HCT116 (cell line): ENCODE results near the gene CDYL. TPM values are rescaled to one million over a fixed set of nuclear protein-coding genes. Genes with fewer than 3 reads are reported as not detected.

ENCODE experiments used
- ATAC-seq: fragments of 200-7000 bp; cut with Tn5 transposase; 2 replicates; pipeline ENCODE4 v1.9.1; 2020; ENCODE audit warnings: mild to moderate bottlenecking, moderate library complexity
- BruUV-seq: library from RNA; stranded (reverse); fragments of 400-500 nt; replicated peaks from 2 replicates; lab custom pipeline; 2021; lab: Mats Ljungman, UMichigan
- CTCF ChIA-PET: fragments of 300-600 bp; sonication (Branson Sonifier 250); formaldehyde crosslinking; loops from one replicate; lab custom pipeline; 2021; ENCODE audit warnings: antibody characterized with exemption; lab: Charles Lee
- POLR2A ChIA-PET: fragments of 300-600, 350-600 bp; sonication (Branson Sonifier 250); formaldehyde crosslinking; loops from one replicate; lab custom pipeline; 2021; ENCODE audit warnings: antibody characterized with exemption; lab: Charles Lee
- RAD21 ChIA-PET, 2 experiments: fragments of 300-600 bp; sonication (Branson Sonifier 250); formaldehyde crosslinking; loops; one replicate each; lab custom pipeline; 2023; ENCODE audit warnings: low total read pairs in 2 of 2; ENCODE audit not compliant: uncharacterized antibody in 2 of 2, unreplicated experiment in 2 of 2, low non-redundant PET in 1 of 2; lab: Charles Lee
- DNase-seq: peaks from one replicate; pipeline ENCODE4 v3.0.0-alpha.2; 2010; ENCODE audit warnings: low read depth, low spot score
- H2AFZ ChIP-seq: fragments of 200-600 bp; shearing (Covaris generic), sonication (generic); 2 replicates; pipeline ENCODE4 v1.6.1; 2017; ENCODE audit warnings: low read depth, mixed run types, mixed read lengths, antibody characterized with exemption, low read length; ENCODE audit not compliant: poor library complexity, severe bottlenecking
- H3K27ac ChIP-seq: 2 replicates; pipeline ENCODE4 v1.5.1; 2012; ENCODE audit warnings: low read depth, low read length
- H3K27me3 ChIP-seq: fragments of 200-600 bp; sonication (generic); 2 replicates; pipeline ENCODE4 v1.6.1; 2016; ENCODE audit warnings: mixed run types, low read length, mixed read lengths; ENCODE audit not compliant: insufficient read depth
- H3K36me3 ChIP-seq, 2 experiments: fragments of 200-500 bp in 1 of 2; fragments of 200-600 bp in 1 of 2; sonication (Bioruptor generic) in 1 of 2; sonication (generic) in 1 of 2; 2 replicates each; pipeline versions ENCODE4 v1.5.1 to v1.6.1; 2014 to 2016; ENCODE audit warnings: low read length in 2 of 2, inconsistent platforms in 1 of 2, mixed read lengths in 1 of 2, mixed run types in 1 of 2; ENCODE audit not compliant: insufficient read depth in 2 of 2, control insufficient read depth in 1 of 2
- H3K4me1 ChIP-seq, 2 experiments: fragments of 200-600 bp in 1 of 2; sonication (generic) in 1 of 2; 2 replicates each; pipeline versions ENCODE4 v1.5.1 to v1.6.1; 2012 to 2017; ENCODE audit warnings: low read length in 2 of 2, inconsistent platforms in 1 of 2, mild to moderate bottlenecking in 1 of 2, mixed read lengths in 1 of 2, mixed run types in 1 of 2, moderate library complexity in 1 of 2; ENCODE audit not compliant: insufficient read depth in 2 of 2, control insufficient read depth in 1 of 2
- H3K4me2 ChIP-seq: fragments of 200-600 bp; sonication (generic); 2 replicates; pipeline ENCODE4 v1.6.1; 2017; ENCODE audit warnings: mixed run types, low read length, mixed read lengths
- H3K4me3 ChIP-seq, 2 experiments: fragments of 200-600 bp in 1 of 2; sonication (generic) in 1 of 2; replicated peaks in 1 of 2; 2 replicates each; pipeline ENCODE4 v1.5.1; 2011 to 2016; ENCODE audit warnings: low read length in 2 of 2, control low read depth in 1 of 2, low read depth in 1 of 2, mild to moderate bottlenecking in 1 of 2, mixed read lengths in 1 of 2, mixed run types in 1 of 2
- H3K79me2 ChIP-seq: fragments of 200-600 bp; sonication (generic); 2 replicates; pipeline ENCODE4 v1.6.1; 2017; ENCODE audit warnings: mild to moderate bottlenecking, mixed run types, low read length, moderate library complexity, mixed read lengths; ENCODE audit not compliant: insufficient read depth
- H3K9ac ChIP-seq: fragments of 200-600 bp; sonication (generic); 2 replicates; pipeline ENCODE4 v1.6.1; 2016; ENCODE audit warnings: low read length, mixed read lengths
- H3K9me2 ChIP-seq: fragments of 200-600 bp; sonication (generic), shearing (Covaris generic); 2 replicates; pipeline ENCODE4 v1.6.1; 2017; ENCODE audit warnings: mixed run types, mild to moderate bottlenecking, moderate library complexity; ENCODE audit not compliant: insufficient read depth
- H3K9me3 ChIP-seq, 2 experiments: fragments of 200-500 bp in 1 of 2; fragments of 200-600 bp in 1 of 2; sonication (Bioruptor generic) in 1 of 2; sonication (generic) in 1 of 2; 2 replicates each; pipeline ENCODE4 v1.6.1; 2014 to 2017; ENCODE audit warnings: low read length in 2 of 2, mixed read lengths in 2 of 2, inconsistent platforms in 1 of 2, low read depth in 1 of 2, mild to moderate bottlenecking in 1 of 2, mixed run types in 1 of 2, moderate library complexity in 1 of 2; ENCODE audit not compliant: control insufficient read depth in 1 of 2, insufficient read depth in 1 of 2
- H4K20me1 ChIP-seq: fragments of 200-600 bp; sonication (generic), shearing (Covaris generic); 2 replicates; pipeline ENCODE4 v1.6.1; 2017; ENCODE audit warnings: mixed run types, mild to moderate bottlenecking, moderate library complexity; ENCODE audit not compliant: insufficient read depth
- CBX3 ChIP-seq: IDR thresholded peaks from 2 replicates; pipeline ENCODE4 v1.6.1; 2012; ENCODE audit warnings: low read depth
- CEBPB ChIP-seq: IDR thresholded peaks from 2 replicates; pipeline ENCODE4 v1.6.1; 2012; ENCODE audit warnings: low read depth
- EGR1 ChIP-seq: IDR thresholded peaks from 2 replicates; pipeline ENCODE4 v1.6.1; 2012; ENCODE audit warnings: low read depth
- ELF1 ChIP-seq: IDR thresholded peaks from 2 replicates; pipeline ENCODE4 v1.6.1; 2012; ENCODE audit warnings: low read depth, borderline replicate concordance
- EZH2 ChIP-seq: fragments of 200-600 bp; sonication (generic); IDR thresholded peaks from 2 replicates; pipeline ENCODE4 v1.6.1; 2017; ENCODE audit warnings: antibody characterized with exemption, mixed run types
- EZH2phosphoT487 ChIP-seq: fragments of 200-600 bp; IDR thresholded peaks from 2 replicates; pipeline ENCODE4 v1.6.1; 2018; ENCODE audit warnings: antibody characterized with exemption, borderline replicate concordance
- FOSL1 ChIP-seq: IDR thresholded peaks from 2 replicates; pipeline ENCODE4 v1.6.1; 2012; ENCODE audit warnings: low read depth
- JUND ChIP-seq: IDR thresholded peaks from 2 replicates; pipeline ENCODE4 v1.6.1; 2012
- POLR2A ChIP-seq: IDR thresholded peaks from 2 replicates; pipeline ENCODE4 v1.7.0; 2011; ENCODE audit warnings: borderline replicate concordance; ENCODE audit not compliant: insufficient read depth, insufficient read length; ENCODE audit errors: extremely low read depth
- POLR2AphosphoS5 ChIP-seq: IDR thresholded peaks from 2 replicates; pipeline ENCODE4 v1.6.1; 2011; ENCODE audit warnings: mild to moderate bottlenecking, low read depth, low read length, moderate library complexity
- RAD21 ChIP-seq: IDR thresholded peaks from 2 replicates; pipeline ENCODE4 v1.6.1; 2012; ENCODE audit warnings: low read depth, mild to moderate bottlenecking
- SIN3A ChIP-seq: IDR thresholded peaks from 2 replicates; pipeline ENCODE4 v1.6.1; 2012; ENCODE audit warnings: low read depth
- SP1 ChIP-seq: IDR thresholded peaks from 2 replicates; pipeline ENCODE4 v1.6.1; 2012; ENCODE audit warnings: low read depth
- SRF ChIP-seq: IDR thresholded peaks from 2 replicates; pipeline ENCODE4 v1.6.1; 2012; ENCODE audit warnings: low read depth
- TCF7L2 ChIP-seq: IDR thresholded peaks from 2 replicates; pipeline ENCODE4 v1.7.0; 2011; ENCODE audit warnings: borderline replicate concordance, inconsistent platforms; ENCODE audit not compliant: insufficient read depth, insufficient read length; ENCODE audit errors: extremely low read depth
- YY1 ChIP-seq: IDR thresholded peaks from 2 replicates; pipeline ENCODE4 v1.6.1; 2011; ENCODE audit warnings: low read length, low read depth, moderate library complexity, mild to moderate bottlenecking; ENCODE audit not compliant: insufficient replicate concordance; ENCODE audit errors: extremely low read depth
- ZBTB33 ChIP-seq: IDR thresholded peaks from 2 replicates; pipeline ENCODE4 v1.6.1; 2011; ENCODE audit warnings: mild to moderate bottlenecking, low read length, moderate library complexity; ENCODE audit not compliant: insufficient replicate concordance; ENCODE audit errors: extremely low read depth
- ZFX ChIP-seq: fragments of 450-650 bp; IDR thresholded peaks from 2 replicates; pipeline ENCODE4 v1.6.1; 2017
- ZNF274 ChIP-seq: fragments of 200-500 bp; sonication (Bioruptor generic); IDR thresholded peaks from 2 replicates; pipeline ENCODE4 v1.6.1; 2014; ENCODE audit warnings: mild to moderate bottlenecking, low read depth, low read length, inconsistent platforms
- intact Hi-C: fragments of 100-400 bp; cut with micrococcal nuclease; formaldehyde crosslinking; loops from 2 replicates; pipeline ENCODE4 v1.10.0; 2022
- total RNA-seq: library from RNA; stranded (reverse); gene quantifications from one replicate; pipeline ENCODE4 v1.2.1, GENCODE V29; 2021; ENCODE audit not compliant: unreplicated experiment
- TF ChIP-seq, protein P1 (sequence below): IDR thresholded peaks from 2 replicates; pipeline ENCODE4 v1.6.1; 2012
- TF ChIP-seq, protein P2 (sequence below): IDR thresholded peaks from 2 replicates; pipeline ENCODE4 v1.6.1; 2012
- TF ChIP-seq, protein P3 (sequence below): IDR thresholded peaks from 2 replicates; pipeline ENCODE4 v1.6.1; 2012; ENCODE audit warnings: low read depth

Gene CDYL
- total RNA-seq, 1 experiment from 2014 or later: 42.6 TPM

GRCh38 chr6:5003604-5004372 is 227.6 kb downstream of the CDYL start, which contains the start of gene RPP40:
Gene RPP40, minus strand, starts transcription at chr6:5004037. Its CDS starts 35 bp downstream, at chr6:5004002.
- Histone ChIP-seq H3K4me1 (peaks cover 0 to 17% of the 10 kb centered on the region in 2 experiments; a peak in 2 of 4 replicates), H3K79me2 (no peaks in the 10 kb centered on the region; the same call in 1 of the 2 replicates), H3K27me3 (no peaks in the 10 kb centered on the region), H3K9me3 (no peaks in the 10 kb centered on the region), H3K4me2 (peak within 1 kb of the TSS; percentile 98), H3K9me2 (no peaks in the 10 kb centered on the region), H2AFZ (peak within 1 kb of the TSS; percentile 99), H3K4me3 (peak within 1 kb of the TSS; percentile 74 to 87), H3K9ac (peak within 1 kb of the TSS; percentile 73), H3K36me3 (peaks cover 8 to 9% of the 10 kb centered on the region in 2 experiments; a peak in 2 of 4 replicates), H4K20me1 (no peaks in the 10 kb centered on the region), H3K27ac (peak within 1 kb of the TSS; percentile 68)
- intact Hi-C loops: no loop called here
- ChIA-PET RAD21 (no interaction called here), POLR2A (interaction anchor here (1.3 kb wide), 1 partner anchor 27 kb away, joined by 3 read pairs; no protein-coding TSS in a partner anchor), CTCF (interaction anchor here (0.9 to 2.3 kb wide), 3 partner anchors 27 to 53 kb away, joined by 3 to 10 read pairs (median 3); no protein-coding TSS in a partner anchor)
- no TSS peak for BruUV-seq
- DNase-seq: peak; percentile 89
- ATAC-seq: peak; percentile 95
- TF ChIP-seq, protein P1, sequence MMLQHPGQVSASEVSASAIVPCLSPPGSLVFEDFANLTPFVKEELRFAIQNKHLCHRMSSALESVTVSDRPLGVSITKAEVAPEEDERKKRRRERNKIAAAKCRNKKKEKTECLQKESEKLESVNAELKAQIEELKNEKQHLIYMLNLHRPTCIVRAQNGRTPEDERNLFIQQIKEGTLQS: no peak
- TF ChIP-seq JUND (no peak), POLR2AphosphoS5 (peak; percentile 79), SRF (no peak), EZH2 (no peak), ELF1 (no peak; the same call in 1 of the 2 replicates), FOSL1 (no peak), YY1 (peak; percentile 83), ZFX (peak; percentile 45), POLR2A (no peak), CBX3 (peak; percentile 88), RAD21 (peak; percentile 24; the same call in 1 of the 2 replicates), TCF7L2 (no peak), CEBPB (no peak), SIN3A (peak; percentile 87), ZNF274 (no peak), EZH2phosphoT487 (no peak), SP1 (peak; percentile 84), ZBTB33 (no peak), EGR1 (no peak)
- TF ChIP-seq, protein P2, sequence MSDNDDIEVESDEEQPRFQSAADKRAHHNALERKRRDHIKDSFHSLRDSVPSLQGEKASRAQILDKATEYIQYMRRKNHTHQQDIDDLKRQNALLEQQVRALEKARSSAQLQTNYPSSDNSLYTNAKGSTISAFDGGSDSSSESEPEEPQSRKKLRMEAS: peak; percentile 95
- TF ChIP-seq, protein P3, sequence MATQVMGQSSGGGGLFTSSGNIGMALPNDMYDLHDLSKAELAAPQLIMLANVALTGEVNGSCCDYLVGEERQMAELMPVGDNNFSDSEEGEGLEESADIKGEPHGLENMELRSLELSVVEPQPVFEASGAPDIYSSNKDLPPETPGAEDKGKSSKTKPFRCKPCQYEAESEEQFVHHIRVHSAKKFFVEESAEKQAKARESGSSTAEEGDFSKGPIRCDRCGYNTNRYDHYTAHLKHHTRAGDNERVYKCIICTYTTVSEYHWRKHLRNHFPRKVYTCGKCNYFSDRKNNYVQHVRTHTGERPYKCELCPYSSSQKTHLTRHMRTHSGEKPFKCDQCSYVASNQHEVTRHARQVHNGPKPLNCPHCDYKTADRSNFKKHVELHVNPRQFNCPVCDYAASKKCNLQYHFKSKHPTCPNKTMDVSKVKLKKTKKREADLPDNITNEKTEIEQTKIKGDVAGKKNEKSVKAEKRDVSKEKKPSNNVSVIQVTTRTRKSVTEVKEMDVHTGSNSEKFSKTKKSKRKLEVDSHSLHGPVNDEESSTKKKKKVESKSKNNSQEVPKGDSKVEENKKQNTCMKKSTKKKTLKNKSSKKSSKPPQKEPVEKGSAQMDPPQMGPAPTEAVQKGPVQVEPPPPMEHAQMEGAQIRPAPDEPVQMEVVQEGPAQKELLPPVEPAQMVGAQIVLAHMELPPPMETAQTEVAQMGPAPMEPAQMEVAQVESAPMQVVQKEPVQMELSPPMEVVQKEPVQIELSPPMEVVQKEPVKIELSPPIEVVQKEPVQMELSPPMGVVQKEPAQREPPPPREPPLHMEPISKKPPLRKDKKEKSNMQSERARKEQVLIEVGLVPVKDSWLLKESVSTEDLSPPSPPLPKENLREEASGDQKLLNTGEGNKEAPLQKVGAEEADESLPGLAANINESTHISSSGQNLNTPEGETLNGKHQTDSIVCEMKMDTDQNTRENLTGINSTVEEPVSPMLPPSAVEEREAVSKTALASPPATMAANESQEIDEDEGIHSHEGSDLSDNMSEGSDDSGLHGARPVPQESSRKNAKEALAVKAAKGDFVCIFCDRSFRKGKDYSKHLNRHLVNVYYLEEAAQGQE: no peak
